SK-N-SH (cell line): ENCODE measurements around the gene DDX42. TPM values are rescaled to one million over a fixed set of nuclear protein-coding genes. Genes with fewer than 3 reads are reported as not detected.

Experiments
- CTCF ChIA-PET: fragments of 300-600, 350-600 bp; formaldehyde crosslinking; extraction: SDS; loops from one replicate; lab custom pipeline; 2021; lab: Yijun Ruan, JAX
- POLR2A ChIA-PET: fragments of 350-600 bp; sonication (Branson Sonifier 250); formaldehyde crosslinking; extraction: SDS; loops from one replicate; lab custom pipeline; 2020; ENCODE audit warnings: antibody characterized with exemption, inconsistent platforms; lab: Yijun Ruan, JAX
- DNase-seq: peaks from one replicate; pipeline ENCODE4 v3.0.0; 2012
- H2AFZ ChIP-seq: fragments of 200-600 bp; sonication (generic); 2 replicates; pipeline ENCODE4 v1.8.1; 2016; ENCODE audit warnings: antibody characterized with exemption, mild to moderate bottlenecking, low read depth
- H3F3A ChIP-seq: fragments of 200-600 bp; sonication (generic); replicated peaks from 2 replicates; pipeline ENCODE3; 2016; ENCODE audit warnings: antibody characterized with exemption, mild to moderate bottlenecking; ENCODE audit not compliant: insufficient read depth
- H3K27ac ChIP-seq, 2 experiments: fragments of 200-500 bp in 1 of 2; fragments of 200-600 bp in 1 of 2; sonication (Bioruptor generic) in 1 of 2; sonication (generic), shearing (Covaris generic) in 1 of 2; 2 replicates each; pipeline versions ENCODE4 v1.5.1 to v1.6.1; 2014 to 2016; ENCODE audit warnings: low read depth in 2 of 2, inconsistent platforms in 1 of 2, low read length in 1 of 2, mild to moderate bottlenecking in 1 of 2, mixed read lengths in 1 of 2
- H3K27me3 ChIP-seq: fragments of 200-600 bp; sonication (generic), shearing (Covaris generic); 2 replicates; pipeline ENCODE4 v1.6.1; 2016; ENCODE audit warnings: mixed run types; ENCODE audit not compliant: insufficient read depth
- H3K36me3 ChIP-seq, 2 experiments: fragments of 200-500 bp in 1 of 2; fragments of 200-600 bp in 1 of 2; sonication (Bioruptor generic) in 1 of 2; sonication (generic) in 1 of 2; replicated peaks in 1 of 2; 2 replicates each; pipeline versions ENCODE3 to v1.5.1; 2014 to 2016; ENCODE audit warnings: low read length in 1 of 2, mild to moderate bottlenecking in 1 of 2; ENCODE audit not compliant: insufficient read depth in 2 of 2, control insufficient read depth in 1 of 2
- H3K4me1 ChIP-seq, 2 experiments: fragments of 200-500 bp in 1 of 2; fragments of 200-600 bp in 1 of 2; sonication (Bioruptor generic) in 1 of 2; sonication (generic), shearing (Covaris generic) in 1 of 2; 2 replicates each; pipeline versions ENCODE4 v1.5.1 to v1.6.1; 2014 to 2016; ENCODE audit warnings: low read depth in 1 of 2, low read length in 1 of 2, mixed run types in 1 of 2; ENCODE audit not compliant: insufficient read depth in 2 of 2, control insufficient read depth in 1 of 2
- H3K4me2 ChIP-seq: fragments of 200-600 bp; sonication (generic), shearing (Covaris generic); 2 replicates; pipeline ENCODE4 v1.6.1; 2017; ENCODE audit warnings: mixed run types
- H3K4me3 ChIP-seq, 2 experiments: fragments of 200-500 bp in 1 of 2; fragments of 200-600 bp in 1 of 2; sonication (Bioruptor generic) in 1 of 2; sonication (generic), shearing (Covaris generic) in 1 of 2; 2 replicates each; pipeline versions ENCODE4 v1.5.1 to v1.8.1; 2014 to 2016; ENCODE audit warnings: low read depth in 2 of 2, inconsistent platforms in 1 of 2, low read length in 1 of 2, mild to moderate bottlenecking in 1 of 2, mixed read lengths in 1 of 2, moderate library complexity in 1 of 2
- H3K79me2 ChIP-seq: fragments of 200-600 bp; sonication (generic); 2 replicates; pipeline ENCODE4 v1.8.1; 2017; ENCODE audit warnings: mild to moderate bottlenecking; ENCODE audit not compliant: insufficient read depth
- H3K9ac ChIP-seq: fragments of 200-600 bp; sonication (generic); 2 replicates; pipeline ENCODE4 v1.6.1; 2017; ENCODE audit warnings: mixed run types
- H3K9me2 ChIP-seq: fragments of 200-600 bp; sonication (generic); 2 replicates; pipeline ENCODE4 v1.6.1; 2017; ENCODE audit warnings: mixed run types
- H3K9me3 ChIP-seq: fragments of 200-600 bp; sonication (generic); 2 replicates; pipeline ENCODE4 v1.6.1; 2017; ENCODE audit warnings: mixed run types, mild to moderate bottlenecking, moderate library complexity
- H4K20me1 ChIP-seq: fragments of 200-600 bp; sonication (generic); 2 replicates; pipeline ENCODE4 v1.6.1; 2017; ENCODE audit warnings: mild to moderate bottlenecking, mixed run types; ENCODE audit not compliant: insufficient read depth
- CHD2 ChIP-seq: fragments of 150-350 bp; IDR thresholded peaks from 2 replicates; pipeline ENCODE4 v1.6.1; 2018; ENCODE audit warnings: low read length; ENCODE audit not compliant: partially characterized antibody
- EP300 ChIP-seq, 2 experiments: IDR thresholded peaks; 2 replicates each; pipeline versions ENCODE4 v1.4.0 to v1.6.1; 2012; ENCODE audit warnings: borderline replicate concordance in 1 of 2, low read depth in 1 of 2, low read length in 1 of 2
- EZH2phosphoT487 ChIP-seq: fragments of 200-600 bp; sonication (generic); IDR thresholded peaks from 2 replicates; pipeline ENCODE4 v1.6.1; 2017; ENCODE audit warnings: low read depth, mixed run types, mild to moderate bottlenecking, antibody characterized with exemption, moderate library complexity, borderline replicate concordance
- FOXJ3 ChIP-seq: sonication (generic); formaldehyde crosslinking; IDR thresholded peaks from 2 replicates; pipeline ENCODE4 v1.5.1; 2020; ENCODE audit warnings: mild to moderate bottlenecking, missing genetic modification reagents
- FOXM1 ChIP-seq: IDR thresholded peaks from 2 replicates; pipeline ENCODE4 v1.4.0; 2012; ENCODE audit warnings: low read depth, mild to moderate bottlenecking
- MEF2A ChIP-seq: IDR thresholded peaks from 2 replicates; pipeline ENCODE4 v1.4.0; 2012; ENCODE audit warnings: low read depth, borderline replicate concordance
- NRF1 ChIP-seq: IDR thresholded peaks from 2 replicates; pipeline ENCODE4 v1.6.1; 2012; ENCODE audit warnings: low read depth, mild to moderate bottlenecking, low read length
- PBX3 ChIP-seq: IDR thresholded peaks from 2 replicates; pipeline ENCODE4; 2012
- POLR2AphosphoS5 ChIP-seq: IDR thresholded peaks from 2 replicates; pipeline ENCODE4 v1.6.1; 2012; ENCODE audit warnings: low read depth, low read length
- RAD21 ChIP-seq: IDR thresholded peaks from 2 replicates; pipeline ENCODE4 v1.6.1; 2012; ENCODE audit warnings: mild to moderate bottlenecking, low read length
- RXRA ChIP-seq: IDR thresholded peaks from 2 replicates; pipeline ENCODE4 v1.4.0; 2012; ENCODE audit warnings: low read depth, mild to moderate bottlenecking, borderline replicate concordance
- USF1 ChIP-seq: IDR thresholded peaks from 2 replicates; pipeline ENCODE4 v1.4.0; 2012; ENCODE audit warnings: low read depth, borderline replicate concordance
- WGBS: methylation state at CpG from one replicate; pipeline ENCODE4 v1.1.6; 2017; ENCODE audit warnings: low lambda C conversion rate; 5-methylcytosine and 5-hydroxymethylcytosine counted together
- polyA plus RNA-seq, 3 experiments: library from polyadenylated mRNA; depleted of rRNA; stranded (reverse); fragments of >200 nt; gene quantifications; 2 replicates each; pipeline ENCODE4 v1.2.3, GENCODE V29; 2012

Gene DDX42
- polyA plus RNA-seq, 1 of the 3 experiments (the other 2 are of a cell fraction), result 115 TPM

GRCh38 chr17:63816123-63816522 is 42.2 kb downstream of the DDX42 start:
- H3K9me3 ChIP-seq, result no peaks in the 10 kb centered on the region
- no peaks in the 10 kb centered on the region for H3K9me2 ChIP-seq
- CTCF ChIA-PET, result interaction anchor here (1.1 to 2.2 kb wide), 6 partner anchors 10 to 120 kb away, joined by 3 to 8 read pairs (median 4); no protein-coding TSS in a partner anchor
- H3K27ac ChIP-seq, result peak overlapping the region; percentile 3 to 4; a peak in 2 of 4 replicates
- peaks cover 23% of the 10 kb centered on the region; the same call in 1 of the 2 replicates for H4K20me1 ChIP-seq
- WGBS, result 88% methylated on average over 2 of the region's 2 CpGs
- H2AFZ ChIP-seq, result no peak overlapping the region
- no peak for DNase-seq
- H3K79me2 ChIP-seq, result peaks cover 23% of the 10 kb centered on the region; the same call in 1 of the 2 replicates
- H3K4me3 ChIP-seq, result no peak overlapping the region
- TF ChIP-seq CHD2, result peak; percentile 22
- no peak for TF ChIP-seq RXRA
- TF ChIP-seq USF1, result no peak
- TF ChIP-seq, all 33 proteins: peak for 1
- H3K36me3 ChIP-seq, result peaks cover 94 to 95% of the 10 kb centered on the region in 2 experiments
- no peak overlapping the region for H3K4me2 ChIP-seq
- no peaks in the 10 kb centered on the region; a peak in 1 of 4 replicates for H3K4me1 ChIP-seq
- H3F3A ChIP-seq, result peaks cover 54% of the 10 kb centered on the region
- H3K9ac ChIP-seq, result no peak overlapping the region
- no peaks in the 10 kb centered on the region for H3K27me3 ChIP-seq
- POLR2A ChIA-PET, result no interaction called here

GRCh38 chr17:63816669-63817068 is 42.7 kb downstream of the DDX42 start:
- H3K4me3 ChIP-seq, result no peak overlapping the region
- peaks cover 23% of the 10 kb centered on the region; the same call in 1 of the 2 replicates for H4K20me1 ChIP-seq
- H3K9me3 ChIP-seq, result no peaks in the 10 kb centered on the region
- H3K27ac ChIP-seq, result peak overlapping the region in 1 of 2 experiments; percentile 14; a peak in 1 of 4 replicates
- ChIA-PET CTCF (interaction anchor here (1.1 to 2.3 kb wide), 6 partner anchors 10 to 121 kb away, joined by 3 to 8 read pairs (median 4); partner anchors contain the start of gene FTSJ3), POLR2A (no interaction called here)
- 88% methylated on average over 4 of the region's 4 CpGs for WGBS
- no peaks in the 10 kb centered on the region for H3K9me2 ChIP-seq
- TF ChIP-seq CHD2 (no peak), POLR2AphosphoS5 (no peak), NRF1 (no peak), FOXM1 (no peak), EP300 (IDR thresholded peaks at IDR 0.05; ENCODE audit: borderline replicate concordance in 1 of 2, low read depth in 1 of 2, low read length in 1 of 2) (no peak), FOXJ3 (no peak), MEF2A (no peak), RAD21 (no peak), PBX3 (no peak), EZH2phosphoT487 (no peak)
- H3K9ac ChIP-seq, result no peak overlapping the region
- no peak for DNase-seq
- H3F3A ChIP-seq, result peaks cover 58% of the 10 kb centered on the region
- peaks cover 93 to 95% of the 10 kb centered on the region in 2 experiments for H3K36me3 ChIP-seq
- no peak overlapping the region for H3K4me2 ChIP-seq
- peaks cover 23% of the 10 kb centered on the region; the same call in 1 of the 2 replicates for H3K79me2 ChIP-seq
- no peak overlapping the region for H2AFZ ChIP-seq
- no peaks in the 10 kb centered on the region; a peak in 1 of 4 replicates for H3K4me1 ChIP-seq
- H3K27me3 ChIP-seq, result no peaks in the 10 kb centered on the region
